GM12872 (cell line): ENCODE measurements around the gene ZNF680.

Source experiments
- TF ChIP-seq, protein P1 (sequence below): IDR thresholded peaks from 3 replicates; pipeline ENCODE4 v1.5.1; 2011; ENCODE audit warnings: low read depth, mild to moderate bottlenecking, low read length, moderate library complexity; ENCODE audit not compliant: insufficient read depth

The ZNF680 gene

DNA sequence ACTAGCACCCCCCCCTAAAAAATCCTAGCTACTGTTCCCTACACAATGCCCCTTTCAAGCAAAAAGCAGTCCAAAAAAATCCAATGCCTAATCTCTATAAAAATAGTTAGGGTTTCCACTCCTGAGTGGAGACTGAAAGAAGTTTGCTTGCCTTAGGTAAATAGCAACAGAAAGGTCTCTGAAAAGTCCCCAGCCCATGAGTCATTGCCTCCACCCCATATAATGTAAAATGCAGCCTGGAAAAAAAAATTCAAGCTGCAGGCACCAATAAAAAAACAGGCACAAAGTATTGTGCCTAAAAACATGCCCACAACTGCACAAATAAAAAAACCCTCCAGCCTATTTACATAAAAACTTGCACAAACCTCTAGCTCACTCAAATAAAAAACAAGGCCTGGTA is 47.5 kb downstream of the ZNF680 start:
- TF ChIP-seq, protein P1, sequence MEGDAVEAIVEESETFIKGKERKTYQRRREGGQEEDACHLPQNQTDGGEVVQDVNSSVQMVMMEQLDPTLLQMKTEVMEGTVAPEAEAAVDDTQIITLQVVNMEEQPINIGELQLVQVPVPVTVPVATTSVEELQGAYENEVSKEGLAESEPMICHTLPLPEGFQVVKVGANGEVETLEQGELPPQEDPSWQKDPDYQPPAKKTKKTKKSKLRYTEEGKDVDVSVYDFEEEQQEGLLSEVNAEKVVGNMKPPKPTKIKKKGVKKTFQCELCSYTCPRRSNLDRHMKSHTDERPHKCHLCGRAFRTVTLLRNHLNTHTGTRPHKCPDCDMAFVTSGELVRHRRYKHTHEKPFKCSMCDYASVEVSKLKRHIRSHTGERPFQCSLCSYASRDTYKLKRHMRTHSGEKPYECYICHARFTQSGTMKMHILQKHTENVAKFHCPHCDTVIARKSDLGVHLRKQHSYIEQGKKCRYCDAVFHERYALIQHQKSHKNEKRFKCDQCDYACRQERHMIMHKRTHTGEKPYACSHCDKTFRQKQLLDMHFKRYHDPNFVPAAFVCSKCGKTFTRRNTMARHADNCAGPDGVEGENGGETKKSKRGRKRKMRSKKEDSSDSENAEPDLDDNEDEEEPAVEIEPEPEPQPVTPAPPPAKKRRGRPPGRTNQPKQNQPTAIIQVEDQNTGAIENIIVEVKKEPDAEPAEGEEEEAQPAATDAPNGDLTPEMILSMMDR: no peak

DNA sequence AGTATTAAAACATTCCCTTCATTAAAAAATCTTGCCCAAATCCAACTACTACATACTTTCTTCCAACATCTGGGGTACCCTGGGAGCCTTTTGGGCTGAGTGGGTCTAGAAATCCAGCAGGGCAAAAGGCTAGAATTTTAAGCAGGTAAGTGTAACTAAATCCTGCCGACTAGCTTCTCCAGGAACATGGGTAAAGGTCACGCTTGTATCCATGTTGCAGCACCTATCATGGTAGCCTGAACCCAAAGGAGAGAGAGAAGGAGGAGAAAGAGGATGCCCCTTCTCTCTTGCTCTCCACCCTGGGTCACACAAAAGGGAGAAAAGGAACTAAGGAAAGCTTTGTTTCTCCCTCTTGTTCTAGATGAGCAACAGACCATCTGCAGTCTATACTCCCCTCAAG is 53.3 kb downstream of the ZNF680 start:
- TF ChIP-seq, protein P1: no peak

DNA sequence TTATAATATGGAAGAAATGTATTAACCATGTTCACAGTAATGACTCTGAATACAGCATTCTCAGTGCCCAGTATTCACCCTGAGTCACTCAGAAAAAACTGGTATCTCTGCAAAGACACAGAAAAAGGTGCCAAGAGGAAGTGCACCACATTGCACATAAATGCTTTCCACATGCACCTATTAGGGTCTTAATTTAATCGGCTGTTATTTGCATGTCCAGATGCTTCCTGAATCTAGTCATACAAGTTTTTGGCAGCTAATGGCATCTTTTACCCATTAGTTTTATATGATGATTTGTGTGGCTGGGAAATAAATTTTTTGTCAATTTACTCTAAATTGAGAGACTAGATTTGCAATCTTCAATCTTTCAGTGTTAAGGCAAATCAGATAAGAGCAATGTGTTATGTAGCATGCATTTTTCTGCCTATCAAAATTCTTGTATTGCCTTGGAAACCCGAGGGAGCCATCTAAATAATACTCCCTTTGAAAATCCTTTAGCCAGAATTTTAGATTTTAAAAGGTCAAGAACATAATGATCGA is 58.2 kb downstream of the ZNF680 start:
- TF ChIP-seq, protein P1: no peak

DNA sequence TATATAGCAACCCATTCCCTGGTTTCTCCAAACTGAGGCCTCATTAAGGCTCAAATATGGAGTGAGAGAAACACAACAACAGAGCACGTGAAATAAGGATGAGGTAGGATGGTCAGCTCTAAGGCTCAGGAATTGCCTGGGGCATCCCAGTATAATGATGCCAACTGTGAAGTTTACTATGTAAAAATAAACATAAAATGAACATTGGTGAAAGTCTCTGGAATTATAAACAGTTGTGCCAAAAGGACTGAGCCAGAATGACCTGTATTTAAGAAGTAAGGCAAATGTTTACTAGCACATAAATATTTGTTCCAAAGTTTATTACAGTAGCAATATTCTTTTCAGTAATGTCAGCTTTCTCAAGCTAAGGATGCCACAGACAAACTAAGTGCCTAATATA is 64.6 kb downstream of the ZNF680 start:
- TF ChIP-seq, protein P1: no peak

DNA sequence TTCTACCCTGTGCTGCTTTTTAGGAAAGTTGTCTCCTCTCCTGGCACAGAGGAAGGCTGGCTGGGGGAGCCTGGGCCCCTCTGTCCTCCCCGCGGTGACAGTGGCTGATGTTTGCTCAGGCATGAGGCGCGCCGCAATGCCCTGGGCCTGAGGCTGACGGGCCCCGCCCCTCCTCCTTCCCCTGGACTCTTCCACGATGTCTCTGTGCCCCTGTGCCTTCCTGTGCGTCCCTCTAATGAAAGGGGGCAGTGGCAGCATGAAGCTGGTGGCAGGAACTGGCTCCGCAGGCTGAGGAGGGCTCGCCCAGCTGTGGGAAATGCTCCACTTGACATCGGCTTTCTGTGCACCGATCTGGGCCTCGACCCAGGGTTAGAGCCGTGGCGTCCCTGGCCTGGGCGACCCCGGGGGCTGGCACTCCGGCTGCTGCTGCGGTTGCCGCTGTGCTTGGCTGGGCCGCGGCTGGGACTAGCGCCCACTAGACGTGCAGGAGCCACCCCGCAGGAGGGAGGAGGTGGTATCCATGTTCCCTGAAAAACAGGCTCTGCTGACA is 67.9 kb downstream of the ZNF680 start:
- TF ChIP-seq, protein P1: no peak

DNA sequence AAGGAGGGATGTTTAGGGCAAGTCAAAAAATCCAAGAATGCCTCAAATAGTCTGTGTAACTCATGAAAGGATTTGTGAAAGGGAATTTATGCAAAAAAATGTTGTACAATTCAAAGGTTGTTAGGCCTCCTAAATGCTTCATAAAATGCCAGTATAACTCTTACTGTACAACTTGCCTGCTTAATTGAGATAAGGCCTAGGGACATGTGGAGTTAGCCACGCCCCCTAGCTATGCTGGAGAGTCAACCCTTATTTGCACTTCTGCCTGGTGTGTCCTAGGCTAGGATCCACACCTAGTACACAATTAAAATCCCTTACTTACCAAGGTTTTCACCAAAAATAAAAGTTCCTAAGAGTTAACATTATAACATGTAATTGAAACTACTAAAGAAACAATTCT is 77.2 kb downstream of the ZNF680 start:
- TF ChIP-seq, protein P1: no peak
